ENCODE results near the gene CALR3.
A peak's percentile ranks its signal among the peaks of the same experiment; 100 is the strongest.
"Not testable (repeated sequence)": the region's sequence is repeated elsewhere in the genome, so short reads cannot be mapped to it uniquely, and the experiment has no call there.

Gene CALR3

DNA sequence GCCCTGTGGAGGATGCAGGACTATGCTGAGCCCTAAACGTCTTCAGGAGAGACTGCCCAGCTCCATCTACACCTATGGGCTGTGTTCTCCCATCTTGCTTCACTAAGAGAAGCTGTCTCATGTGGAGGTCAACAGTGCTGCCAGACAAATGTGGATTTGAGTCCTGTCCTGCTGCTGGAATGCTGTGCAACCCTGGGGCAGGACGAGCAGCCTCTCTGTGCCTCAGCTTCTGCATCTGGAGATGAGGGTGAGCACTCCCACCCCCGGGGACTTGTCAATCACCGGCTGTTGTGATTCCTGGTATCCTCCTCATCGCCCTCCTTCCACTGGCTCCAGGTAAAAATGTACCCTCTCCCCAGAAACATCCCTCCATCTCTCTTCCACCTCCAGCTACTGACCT, 40.5 kb downstream of the CALR3 start:
- no peak for DNase-seq

DNA sequence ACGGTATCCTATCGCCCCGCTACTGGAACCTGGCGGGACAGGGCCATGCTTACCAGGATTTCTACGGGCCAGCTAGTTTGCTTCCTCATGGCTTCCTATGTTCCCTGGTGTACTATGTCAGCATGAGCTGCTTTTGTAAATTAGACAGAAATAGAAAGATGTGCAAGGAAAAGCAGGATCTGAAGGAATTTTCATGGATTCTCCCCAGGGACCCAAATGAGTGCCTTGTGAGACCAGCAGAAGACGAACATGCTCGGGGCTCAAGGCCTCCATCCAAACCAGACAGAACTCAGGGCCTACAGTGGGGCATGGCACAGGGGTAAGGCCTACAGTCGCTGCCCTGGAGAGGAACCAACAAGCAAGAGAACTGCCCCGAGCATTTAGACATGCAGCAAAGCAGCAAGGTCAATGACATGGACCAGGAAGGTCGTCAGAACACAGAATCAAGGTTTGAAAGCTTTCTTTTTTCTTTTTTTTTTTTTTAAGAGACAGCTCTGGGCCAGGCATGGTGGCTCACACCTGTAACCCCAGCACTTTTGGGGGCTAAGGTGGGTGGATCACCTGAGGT, 41.5 kb downstream of the CALR3 start:
- DNase-seq, result no peak

DNA sequence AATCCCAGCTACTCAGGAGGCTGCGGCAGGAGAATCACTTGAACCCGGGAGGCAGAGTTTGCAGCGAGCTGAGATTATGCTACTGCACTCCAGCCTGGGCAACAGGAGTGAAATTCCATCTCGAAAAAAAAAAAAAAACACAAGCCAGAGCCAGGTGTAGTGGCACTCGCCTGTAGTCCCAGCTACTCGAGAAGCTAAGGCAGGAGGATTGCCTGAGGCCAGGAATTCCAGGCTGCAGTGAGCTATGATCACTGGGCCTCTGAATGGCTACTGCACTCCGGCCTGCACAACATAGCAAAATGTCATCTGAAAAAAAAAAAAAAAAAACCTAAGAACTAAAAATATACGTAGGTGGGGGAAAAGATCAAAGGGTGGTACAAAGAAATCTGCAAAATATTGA, 43.6 kb downstream of the CALR3 start:
- no peak for DNase-seq

DNA sequence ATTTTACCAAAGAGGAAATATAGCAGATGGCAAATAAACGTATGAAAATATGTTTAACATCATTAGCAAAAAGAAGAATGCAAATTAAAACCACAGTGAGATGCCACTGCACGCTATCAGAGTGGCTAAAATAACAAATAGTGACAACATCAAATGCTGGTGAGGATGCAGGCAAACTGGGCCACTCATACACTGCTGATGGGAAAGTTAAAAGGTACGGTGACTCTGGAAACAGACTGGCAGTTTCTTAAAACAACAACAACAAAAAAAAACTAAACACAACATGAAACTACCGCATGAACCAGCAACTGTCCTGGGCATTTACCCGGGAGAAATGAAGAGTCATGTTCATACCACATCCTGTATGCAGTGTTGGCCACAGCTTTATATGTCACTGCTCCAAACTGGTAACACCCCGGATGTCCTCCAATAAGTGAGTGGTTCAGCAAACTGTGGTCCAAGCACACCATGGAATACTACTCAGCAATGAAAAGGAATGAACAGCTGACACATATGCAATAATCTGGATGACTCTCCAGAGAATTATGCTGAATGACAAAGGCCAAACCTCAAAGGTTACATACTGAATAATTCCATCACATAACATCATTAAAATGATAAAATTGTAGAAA, 46.5 kb downstream of the CALR3 start:
- peak; percentile 88 for DNase-seq

DNA sequence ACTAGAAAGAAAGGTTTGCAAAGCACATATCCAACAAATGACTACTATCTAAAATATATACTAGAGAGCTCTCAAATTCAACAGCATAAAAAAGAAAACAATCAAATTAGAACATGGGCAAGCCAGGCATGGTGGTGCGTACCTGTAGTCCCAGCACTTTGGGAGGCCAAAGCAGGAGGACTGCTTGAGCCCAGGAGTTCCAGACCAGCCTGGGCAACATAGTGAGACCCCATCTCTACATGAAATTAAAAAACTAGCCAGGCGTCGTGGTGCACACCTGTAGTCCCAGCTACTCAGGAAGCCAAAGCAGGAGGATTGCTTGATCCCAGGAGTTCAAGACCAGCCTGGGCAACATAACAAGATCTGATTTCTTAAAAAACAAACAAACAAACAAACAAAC, 47.1 kb downstream of the CALR3 start:
- not testable (repeated sequence) for DNase-seq

DNA sequence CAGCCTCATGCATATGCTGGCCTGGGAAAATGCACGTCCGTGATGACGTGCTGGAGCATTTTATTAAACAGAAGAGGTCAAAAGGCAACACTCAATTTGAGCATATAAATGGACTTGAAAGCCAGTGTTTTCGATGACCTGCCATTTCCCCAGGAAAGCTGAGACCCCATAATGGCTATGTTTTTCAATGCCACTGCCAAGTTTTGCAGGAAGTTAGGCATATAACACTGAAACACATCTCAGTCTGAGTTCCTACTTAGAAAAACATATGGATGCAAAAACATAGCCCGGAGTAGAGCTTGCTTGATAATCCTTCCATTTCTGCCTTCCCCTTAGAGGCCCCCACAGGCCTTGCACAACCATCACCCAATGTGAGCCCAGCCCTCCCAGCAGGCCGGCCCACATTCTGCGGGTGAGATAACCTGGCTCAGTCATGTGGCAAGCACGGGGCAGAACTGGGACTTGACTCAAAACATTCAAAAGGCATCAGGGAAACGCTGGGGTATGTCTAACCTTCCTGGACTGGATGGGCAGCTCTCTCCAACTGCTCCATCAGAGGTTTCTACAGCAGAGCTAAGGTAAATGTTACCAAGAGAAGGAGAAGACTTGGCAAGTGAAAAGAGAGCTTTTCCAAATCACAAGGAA, 49.1 kb downstream of the CALR3 start:
- DNase-seq, result peak; percentile 93

DNA sequence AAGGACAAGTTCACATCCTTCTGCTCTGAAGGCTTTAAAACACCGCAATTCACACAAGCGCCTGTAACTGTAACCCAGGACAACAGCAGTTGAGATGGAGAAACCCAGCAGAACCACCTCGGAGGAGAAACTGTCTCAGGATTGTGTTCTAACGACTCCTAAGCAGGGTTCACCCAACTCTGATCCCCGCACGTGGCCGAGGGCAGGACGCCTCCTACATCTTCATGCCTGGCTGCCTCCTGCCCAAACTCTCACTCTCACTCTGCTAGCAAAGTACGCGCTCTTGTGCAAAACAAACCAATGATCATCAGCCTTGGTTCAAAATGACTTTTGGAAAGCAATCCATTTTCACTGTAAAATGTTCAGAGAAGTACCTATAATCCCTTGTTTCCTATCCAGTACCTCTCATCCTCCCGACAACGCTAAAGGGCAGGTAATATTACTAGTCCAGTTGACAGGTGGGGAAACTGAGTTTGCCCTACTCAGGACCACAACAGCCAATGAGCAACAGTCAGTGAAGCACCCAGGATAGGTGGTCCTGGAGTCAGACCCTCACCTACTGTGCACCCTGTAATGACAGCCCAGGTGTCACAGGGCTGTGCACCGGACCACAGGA, 49.8 kb downstream of the CALR3 start:
- DNase-seq, result no peak

DNA sequence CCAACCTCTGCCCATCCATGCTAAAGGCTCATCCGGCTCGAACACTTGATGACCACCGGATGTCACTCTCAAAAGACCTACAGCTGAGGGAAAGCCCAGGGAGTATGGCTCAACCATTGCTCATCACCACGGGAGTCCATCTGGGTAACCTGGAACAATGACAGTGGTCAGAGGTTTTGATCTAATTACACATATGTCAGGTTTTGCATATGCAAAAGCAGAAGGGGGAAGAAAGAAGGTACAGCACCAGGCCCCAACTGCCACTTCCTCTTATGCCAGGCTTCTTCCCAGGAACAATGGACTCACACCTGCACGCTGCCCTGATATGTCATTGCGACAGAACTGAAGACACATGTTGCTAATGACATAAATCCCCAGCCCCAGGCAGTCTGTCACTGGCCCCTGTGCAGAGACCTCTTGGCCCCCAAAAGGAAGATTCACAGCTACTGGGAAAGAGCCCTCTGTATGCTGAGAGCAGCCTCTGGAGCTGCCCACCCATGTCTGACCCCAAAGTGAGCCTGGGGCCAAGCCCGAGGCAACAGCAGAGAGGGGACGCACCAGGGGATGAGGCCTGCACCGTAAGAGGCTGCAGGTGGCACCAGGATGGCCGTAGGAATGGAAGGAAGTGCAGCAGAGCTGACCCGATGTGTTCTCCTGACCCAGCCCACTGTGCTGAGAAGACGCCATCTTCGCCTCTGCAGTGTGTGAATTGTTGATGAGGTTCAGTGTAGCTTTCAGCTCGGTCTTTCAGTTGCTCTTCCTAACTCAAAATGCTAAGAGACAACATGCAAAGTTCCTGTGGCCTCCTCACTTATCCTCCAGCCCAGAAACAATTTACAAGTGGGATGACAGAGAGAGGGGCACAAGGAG, 50.5 kb downstream of the CALR3 start:
- peak; percentile 29 for DNase-seq

DNA sequence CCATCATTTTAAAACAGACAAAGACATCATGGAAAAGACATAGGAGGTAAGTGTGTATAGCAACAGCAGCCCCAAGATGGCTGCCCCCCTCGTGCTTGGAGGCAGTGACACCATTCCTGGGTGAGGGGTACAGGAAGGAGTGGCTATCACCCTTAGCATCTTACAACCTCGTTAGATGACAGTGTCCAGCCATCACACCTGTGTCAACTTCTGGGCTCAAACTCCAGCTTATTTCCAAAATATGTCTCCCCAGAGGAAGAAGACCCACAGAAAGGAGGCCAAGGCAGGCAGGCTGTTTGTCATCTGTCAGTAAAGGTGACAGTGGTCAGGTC, 51.7 kb downstream of the CALR3 start:
- no peak for DNase-seq

DNA sequence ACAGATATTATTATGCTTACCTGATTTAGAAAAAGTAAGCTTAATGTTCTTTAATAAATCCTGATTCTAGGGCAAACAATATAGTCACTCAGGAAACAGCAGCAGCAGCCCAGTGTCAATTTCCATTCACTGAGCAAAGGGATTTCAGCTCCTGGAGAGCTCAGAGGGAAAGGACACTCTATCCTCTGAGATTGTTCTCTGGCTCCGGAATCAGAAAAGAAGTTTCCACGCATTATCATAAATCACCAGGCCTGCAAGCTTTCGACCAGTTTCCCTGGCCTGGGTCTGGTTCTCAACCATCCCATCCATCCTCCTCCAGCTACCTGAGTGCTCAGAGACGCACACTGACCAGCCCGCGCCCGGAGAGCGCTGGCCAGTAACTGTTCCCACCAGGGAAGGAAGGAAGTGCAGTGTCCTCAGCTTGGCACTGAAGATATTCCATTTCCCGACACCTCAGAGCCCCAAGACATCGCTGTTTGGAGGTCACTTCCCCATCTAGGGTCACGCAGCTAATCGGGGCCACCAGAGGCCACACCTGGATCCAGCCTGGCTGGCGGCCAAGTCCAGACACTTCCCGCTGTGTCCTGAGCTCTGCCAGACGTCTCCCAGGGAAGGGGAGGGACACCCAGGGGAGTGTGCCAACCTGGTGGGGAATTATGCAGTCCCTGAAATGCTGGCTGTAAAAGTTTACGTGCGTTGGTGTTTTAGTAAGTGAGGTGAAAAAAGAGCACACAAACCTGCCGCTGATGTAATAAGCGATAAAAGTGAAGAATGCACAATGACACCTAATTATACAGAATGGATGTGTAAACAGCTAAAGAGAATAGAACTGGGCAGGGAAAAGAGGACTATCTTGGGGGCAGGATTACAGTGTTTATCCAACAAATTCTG, 53.3 kb downstream of the CALR3 start:
- DNase-seq, result peak; percentile 21

DNA sequence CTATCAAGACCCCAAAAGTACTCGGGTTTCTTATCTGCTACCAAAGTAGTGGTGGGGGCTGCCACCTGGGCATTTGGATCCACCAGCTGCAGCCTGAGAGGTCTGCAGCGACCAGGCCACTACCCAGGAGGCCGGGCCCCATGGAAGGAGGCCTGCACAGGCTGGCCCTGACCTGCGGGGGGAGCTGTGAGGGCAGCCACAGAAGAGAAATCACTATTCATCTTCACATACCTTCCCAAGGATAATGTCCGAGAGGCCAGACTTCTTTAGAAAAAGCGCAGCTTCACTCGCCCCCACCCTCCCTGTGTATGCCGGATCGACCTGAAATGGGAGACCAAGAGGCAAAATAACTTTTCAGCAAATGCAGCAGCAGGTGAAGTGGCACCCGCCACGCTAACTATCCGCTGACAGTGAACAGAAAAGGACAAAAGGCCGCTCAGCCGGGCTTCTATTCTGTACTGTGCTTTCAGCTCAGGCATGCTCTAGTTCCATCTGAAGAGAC, 54.3 kb downstream of the CALR3 start:
- peak; percentile 48 for DNase-seq

DNA sequence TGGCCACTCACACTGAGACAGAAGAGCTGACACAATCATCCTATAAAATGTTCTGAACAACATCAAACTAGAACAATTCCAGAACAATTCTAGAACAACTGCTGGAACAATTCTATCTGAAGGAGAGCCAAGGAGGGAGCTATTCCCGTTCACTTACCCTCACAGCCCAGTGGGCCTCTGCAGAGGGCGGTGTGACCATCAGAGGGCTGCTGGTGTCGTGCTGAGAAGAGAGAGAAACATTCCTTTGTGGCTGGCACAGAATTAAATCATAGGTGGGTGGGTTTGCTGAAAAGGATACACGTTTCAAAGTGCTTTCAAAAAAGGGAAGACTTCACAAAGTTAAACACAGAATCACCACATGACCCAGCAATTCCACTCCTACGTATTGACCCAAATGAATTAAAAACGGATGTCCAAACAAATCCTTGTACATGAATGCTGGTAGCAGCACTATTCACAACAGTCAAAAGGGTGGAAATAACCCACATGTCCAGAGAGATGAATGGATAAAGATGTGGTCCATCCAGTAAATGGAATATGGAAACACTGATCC, 59.1 kb downstream of the CALR3 start:
- no peak for DNase-seq

DNA sequence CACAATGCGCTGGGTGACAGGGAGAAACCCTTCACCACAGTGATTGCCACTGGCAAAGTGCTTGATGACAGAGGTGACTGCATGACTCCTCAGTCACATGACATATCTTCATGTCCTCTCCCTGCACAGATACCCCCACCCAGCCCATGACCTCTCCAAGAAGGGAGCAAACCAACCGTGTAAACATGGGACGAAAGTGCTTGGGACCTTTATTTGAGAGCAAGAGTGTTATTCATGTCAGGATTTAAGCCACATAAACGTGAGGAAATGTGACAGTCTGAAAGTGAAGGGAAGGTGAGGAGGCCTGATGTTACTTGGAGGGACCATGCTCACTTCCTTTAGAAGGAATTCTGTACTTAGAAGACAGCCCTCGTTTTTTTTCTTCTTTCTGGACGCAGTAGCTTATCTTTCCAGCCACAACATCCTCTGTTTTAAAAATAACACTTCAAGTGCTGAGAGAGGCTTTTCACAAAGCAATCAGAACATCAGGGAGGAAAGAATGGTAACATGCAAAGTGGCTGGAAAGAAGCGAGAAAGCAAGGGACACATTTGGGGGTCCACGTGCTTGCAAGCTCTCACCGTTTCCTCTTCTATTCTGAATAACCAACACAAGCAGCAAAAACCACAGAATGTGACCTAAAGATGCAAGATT, 59.8 kb downstream of the CALR3 start:
- peak; percentile 43 for DNase-seq

DNA sequence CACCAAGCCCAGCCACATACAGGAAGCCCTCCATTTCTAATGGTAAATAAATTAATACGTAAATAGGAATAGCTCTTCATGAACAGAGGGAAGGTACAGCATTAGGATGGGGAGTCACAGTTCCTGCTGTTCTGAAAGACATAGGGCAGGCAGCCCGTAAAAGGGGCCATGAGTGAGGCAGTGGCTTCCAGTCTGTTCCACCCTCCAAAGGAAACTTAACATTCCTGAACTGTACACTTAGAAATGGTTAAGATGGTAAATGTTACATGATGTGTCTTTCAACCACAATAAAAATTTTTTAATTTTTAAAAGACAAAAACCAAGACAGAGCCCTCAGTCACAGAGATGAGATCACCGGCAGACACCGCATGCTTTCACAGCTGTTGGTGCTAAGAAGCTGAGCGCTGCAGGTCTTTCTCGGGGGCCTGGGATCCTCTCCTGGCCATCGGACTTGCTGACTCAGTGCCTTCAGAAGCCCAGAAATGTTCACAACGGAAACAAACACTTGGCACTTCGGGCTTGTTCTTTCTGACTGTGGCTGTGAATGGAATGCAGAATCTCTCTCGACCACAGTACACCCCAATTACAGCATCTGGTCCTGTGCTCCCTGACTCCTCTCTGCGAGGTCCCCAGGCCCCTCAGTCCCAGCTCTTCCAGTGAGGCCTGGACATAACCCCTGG, 60.6 kb downstream of the CALR3 start:
- no peak for DNase-seq

DNA sequence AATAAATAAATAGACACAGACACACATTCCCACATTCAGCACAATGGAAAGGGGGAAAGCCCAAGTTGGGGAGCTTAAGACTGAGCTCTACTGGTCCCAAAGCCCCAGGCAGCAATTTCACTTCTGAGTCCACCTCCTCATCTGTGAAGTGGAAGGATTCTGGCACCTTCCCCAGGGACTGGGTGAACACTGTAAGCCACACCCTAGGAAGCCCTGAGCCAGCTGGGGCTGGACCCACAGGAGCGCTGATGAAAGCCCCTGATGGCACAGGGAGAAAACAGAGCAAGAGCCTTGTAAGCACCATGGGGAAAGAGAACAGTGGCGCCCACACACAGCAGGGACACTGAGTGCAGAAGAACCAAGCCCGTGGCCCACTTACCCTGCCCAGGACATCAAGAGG, 62.0 kb downstream of the CALR3 start:
- DNase-seq, result no peak

DNA sequence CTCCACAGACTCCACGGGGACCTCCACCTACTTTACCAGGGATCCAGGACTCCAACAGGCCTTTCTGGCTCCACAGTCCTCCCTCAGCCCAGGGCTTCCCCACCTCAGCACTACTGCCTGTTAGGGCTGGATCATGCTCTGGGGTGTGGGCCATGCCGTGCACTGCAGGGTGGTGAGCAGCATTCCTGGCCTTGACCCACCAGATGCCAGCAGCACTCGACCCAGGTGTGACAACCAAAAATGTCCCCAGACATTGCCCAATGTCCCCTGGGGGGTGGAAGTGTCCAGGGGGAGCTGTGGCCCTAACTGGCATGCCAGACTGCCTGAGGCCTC, 66.2 kb downstream of the CALR3 start:
- DNase-seq, result no peak

DNA sequence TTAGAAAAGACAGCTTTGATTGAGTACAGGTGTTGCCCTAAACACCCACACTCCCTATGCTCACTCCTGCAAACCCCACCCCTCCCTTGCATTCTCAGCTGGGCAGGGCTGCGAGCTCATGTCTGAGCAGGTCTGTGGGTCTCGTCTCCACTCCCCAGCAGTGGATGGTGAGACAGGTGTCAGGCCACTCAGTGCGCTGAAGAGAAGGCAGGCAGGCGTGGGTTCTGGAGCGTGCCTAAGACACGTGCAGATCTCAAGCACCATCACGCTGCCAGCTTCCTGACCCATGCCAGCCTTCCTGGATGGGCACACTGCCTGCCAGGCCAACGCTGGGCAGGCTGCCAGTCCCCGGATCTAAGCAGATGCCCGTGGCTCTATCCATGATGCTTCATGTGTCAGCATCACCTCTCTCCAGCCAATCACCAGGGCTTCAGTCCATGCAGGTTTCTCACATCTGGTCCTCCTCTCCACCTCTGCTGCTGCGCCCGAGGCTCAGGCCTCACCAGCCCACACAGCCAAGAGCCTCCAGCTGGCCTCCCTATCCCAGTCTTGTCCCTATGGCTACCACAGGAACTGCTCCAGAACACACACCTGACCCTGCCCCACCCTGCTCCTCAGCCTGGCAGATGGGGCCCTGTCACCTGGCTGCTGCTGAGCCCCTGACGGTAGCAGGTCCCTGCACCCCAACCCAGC, 66.8 kb downstream of the CALR3 start:
- DNase-seq, result no peak
